Mucosa of descending colon (tissue), 3 donors: ENCODE measurements around the gene GABRB2. TPM values are rescaled to one million over a fixed set of nuclear protein-coding genes. Genes with fewer than 3 reads are reported as not detected.

Experiments
- ATAC-seq: fragments of 200-7000 bp; cut with Tn5 transposase; one replicate; pipeline ENCODE4 v1.9.1; 2020; ENCODE audit warnings: mild to moderate bottlenecking, moderate library complexity
- DNase-seq, 3 donors: peaks; one replicate each; pipeline ENCODE4 v3.0.0-alpha.2; 2020
- H3K36me3 ChIP-seq: fragments of 200-600 bp; one replicate; pipeline ENCODE4 v1.8.0; 2021; ENCODE audit warnings: low read depth, mild to moderate bottlenecking
- H3K4me1 ChIP-seq: fragments of 200-600 bp; one replicate; pipeline ENCODE4 v1.8.0; 2021; ENCODE audit warnings: low read depth, mild to moderate bottlenecking
- H3K4me3 ChIP-seq: fragments of 200-600 bp; one replicate; pipeline ENCODE4 v1.8.0; 2021; ENCODE audit warnings: mild to moderate bottlenecking
- H3K9me3 ChIP-seq: fragments of 200-600 bp; one replicate; pipeline ENCODE4 v1.8.0; 2021; ENCODE audit warnings: mild to moderate bottlenecking
- intact Hi-C, 2 donors: fragments of 100-400 bp; cut with DNase I in 1 of 2; cut with micrococcal nuclease in 1 of 2; formaldehyde crosslinking; loops; one replicate each; pipeline versions ENCODE4 v1.11.0 to v1.11.1; 2022; cut with DNase I, micrococcal nuclease
- long read RNA-seq, 2 donors: library from polyadenylated mRNA; unstranded; transcript quantifications; one replicate each; pipeline ENCODE4 v2.0.0, GENCODE V29; 2019 to 2021
- total RNA-seq, 3 donors: library from RNA; stranded (reverse); fragmentation: NEBNext Ultra II Directional in 2 of 3; extraction: Animal tissue kit (Norgen Biotek cat#: 25700) in 2 of 3; gene quantifications; one replicate each; pipeline versions ENCODE4 v1.2.1 to v1.2.4, GENCODE V29; 2021 to 2023
- TF ChIP-seq, protein P1 (sequence below): fragments of 200-600 bp; IDR thresholded peaks from one replicate; pipeline ENCODE4 v1.8.0; 2022; ENCODE audit warnings: antibody characterized with exemption, mild to moderate bottlenecking
- donor health status: DM: no; HTN: no; CAD: no; lungs with moderate emphysema.
- donor health status: DM: no; HTN: no; CAD: no.
- donor health status: DM: no; HTN: yes; CAD: no.

GABRB2 gene
- total RNA-seq, result 1 to 10 TPM in 2 of 3 donors, under 1 TPM in 1; 0.44 to 2.1 (median 2.0) TPM
- long read RNA-seq, donor 1, result 0 reads
- long read RNA-seq, donor 2, result 0 reads

- Histone ChIP-seq H3K36me3 (no peaks in the 10 kb centered on the region), H3K4me1 (peaks cover 21% of the 10 kb centered on the region), H3K9me3 (no peaks in the 10 kb centered on the region), H3K4me3 (no peak within 1 kb of the TSS)
- TF ChIP-seq, protein P1, sequence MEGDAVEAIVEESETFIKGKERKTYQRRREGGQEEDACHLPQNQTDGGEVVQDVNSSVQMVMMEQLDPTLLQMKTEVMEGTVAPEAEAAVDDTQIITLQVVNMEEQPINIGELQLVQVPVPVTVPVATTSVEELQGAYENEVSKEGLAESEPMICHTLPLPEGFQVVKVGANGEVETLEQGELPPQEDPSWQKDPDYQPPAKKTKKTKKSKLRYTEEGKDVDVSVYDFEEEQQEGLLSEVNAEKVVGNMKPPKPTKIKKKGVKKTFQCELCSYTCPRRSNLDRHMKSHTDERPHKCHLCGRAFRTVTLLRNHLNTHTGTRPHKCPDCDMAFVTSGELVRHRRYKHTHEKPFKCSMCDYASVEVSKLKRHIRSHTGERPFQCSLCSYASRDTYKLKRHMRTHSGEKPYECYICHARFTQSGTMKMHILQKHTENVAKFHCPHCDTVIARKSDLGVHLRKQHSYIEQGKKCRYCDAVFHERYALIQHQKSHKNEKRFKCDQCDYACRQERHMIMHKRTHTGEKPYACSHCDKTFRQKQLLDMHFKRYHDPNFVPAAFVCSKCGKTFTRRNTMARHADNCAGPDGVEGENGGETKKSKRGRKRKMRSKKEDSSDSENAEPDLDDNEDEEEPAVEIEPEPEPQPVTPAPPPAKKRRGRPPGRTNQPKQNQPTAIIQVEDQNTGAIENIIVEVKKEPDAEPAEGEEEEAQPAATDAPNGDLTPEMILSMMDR, result no peak
- intact Hi-C loops, result no loop called here
- DNase-seq (peak; percentile 66 to 75 (median 71)), ATAC-seq (peak; percentile 72)
These were observed at the start of gene GABRB2 for GRCh38 chr5:161546470-161547301. TSS of gene GABRB2 (minus strand) at chr5:161546725. CDS start at chr5:161546643, 82 bp downstream.

DNA sequence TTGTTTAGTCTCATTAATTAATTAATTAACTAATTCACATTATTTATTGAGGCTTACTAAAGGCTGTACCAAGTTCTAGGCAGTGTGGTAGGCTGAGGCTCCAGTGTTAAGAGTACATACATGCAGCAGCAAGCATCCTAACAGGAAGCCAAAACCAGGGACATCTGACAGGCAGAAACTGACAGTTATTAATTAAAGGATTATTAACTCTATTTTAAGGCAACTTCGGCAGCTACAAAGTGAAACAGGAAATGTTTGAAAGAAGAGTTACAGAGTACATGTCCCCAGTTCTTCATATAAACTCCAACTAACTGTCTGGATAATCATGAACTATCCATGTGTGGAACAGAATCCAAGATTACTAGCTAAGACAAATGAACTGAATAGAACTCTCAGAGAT, 39.3 kb upstream of the GABRB2 start:
- ATAC-seq, result no peak
- TF ChIP-seq, protein P1, result no peak
- Histone ChIP-seq H3K4me3 (no peak overlapping the region), H3K4me1 (no peaks in the 10 kb centered on the region), H3K9me3 (no peaks in the 10 kb centered on the region), H3K36me3 (no peaks in the 10 kb centered on the region)
- DNase-seq, result no peak
- intact Hi-C loops, result no loop called here

GRCh38 chr5:161580621-161581020, 34.1 kb upstream of the GABRB2 start:
- no peak overlapping the region for H3K4me3 ChIP-seq
- intact Hi-C loops, result no loop called here
- no peak for ATAC-seq
- no peak for DNase-seq
- no peaks in the 10 kb centered on the region for H3K4me1 ChIP-seq
- TF ChIP-seq, protein P1, result no peak
- H3K9me3 ChIP-seq, result no peaks in the 10 kb centered on the region
- no peaks in the 10 kb centered on the region for H3K36me3 ChIP-seq

- DNase-seq (no peak), ATAC-seq (no peak)
- no peaks in the 10 kb centered on the region for H3K9me3 ChIP-seq
- no peaks in the 10 kb centered on the region for H3K4me1 ChIP-seq
- intact Hi-C loops, result no loop called here
- H3K4me3 ChIP-seq, result no peak overlapping the region
- no peaks in the 10 kb centered on the region for H3K36me3 ChIP-seq
- TF ChIP-seq, protein P1, result no peak
These were observed 26.4 kb upstream of the GABRB2 start for GRCh38 chr5:161572914-161573313.

- Histone ChIP-seq H3K4me3 (no peak overlapping the region), H3K4me1 (no peaks in the 10 kb centered on the region), H3K9me3 (no peaks in the 10 kb centered on the region), H3K36me3 (no peaks in the 10 kb centered on the region)
- intact Hi-C loops, result no loop called here
- TF ChIP-seq, protein P1, result no peak
- ATAC-seq (no peak), DNase-seq (no peak)
These were observed 19.6 kb upstream of the GABRB2 start for GRCh38 chr5:161566081-161566480.
